Left renal cortex interstitium (tissue), 4 donors: ENCODE measurements around the gene PRKCB. TPM values are rescaled to one million over a fixed set of nuclear protein-coding genes. Genes with fewer than 3 reads are reported as not detected.

Experiments used
- DNase-seq, 4 donors: peaks; one replicate each; pipeline ENCODE4 v3.0.0-alpha.2; 2013; ENCODE audit warnings: low read depth in 4 of 4, low spot score in 2 of 4, missing footprints in 1 of 4
- polyA plus RNA-seq, 4 donors: library from polyadenylated mRNA; unstranded; fragments of 120-200 nt; gene quantifications; one replicate each; pipeline ENCODE4 v1.2.1, GENCODE V29; 2013; ENCODE audit not compliant: insufficient read length in 4 of 4

The PRKCB gene
- polyA plus RNA-seq, 4 donors: 3.8 to 5.1 (median 4.7) TPM

GRCh38 chr16:23960081-23960885, 124.5 kb downstream of the PRKCB start:
- DNase-seq: no peak

GRCh38 chr16:23962001-23962400, 126.2 kb downstream of the PRKCB start:
- no peak for DNase-seq

- DNase-seq: no peak
Measured at GRCh38 chr16:23964136-23964535, 128.4 kb downstream of the PRKCB start.

GRCh38 chr16:23965137-23965733, 129.5 kb downstream of the PRKCB start:
- DNase-seq: no peak

GRCh38 chr16:23966597-23967394, 131.0 kb downstream of the PRKCB start:
- no peak for DNase-seq

GRCh38 chr16:23967775-23968174, 132.0 kb downstream of the PRKCB start:
- DNase-seq: no peak

- DNase-seq: no peak
Measured at GRCh38 chr16:23968176-23968575, 132.4 kb downstream of the PRKCB start.

- DNase-seq: no peak
Measured at GRCh38 chr16:23969468-23970297, 133.9 kb downstream of the PRKCB start.

- peak in 2 of 4 donors; percentile 11 to 21 for DNase-seq
Measured at GRCh38 chr16:23974223-23974622, 138.4 kb downstream of the PRKCB start.

- no peak for DNase-seq
Measured at GRCh38 chr16:23975293-23975692, 139.5 kb downstream of the PRKCB start.

- no peak for DNase-seq
Measured at GRCh38 chr16:23976091-23976490, 140.3 kb downstream of the PRKCB start.

GRCh38 chr16:23976524-23976923, 140.7 kb downstream of the PRKCB start:
- DNase-seq: no peak

GRCh38 chr16:23979441-23979840, 143.7 kb downstream of the PRKCB start:
- no peak for DNase-seq

GRCh38 chr16:23979982-23980381, 144.2 kb downstream of the PRKCB start:
- DNase-seq: no peak

- no peak for DNase-seq
Measured at GRCh38 chr16:23981429-23982399, 145.9 kb downstream of the PRKCB start.

- DNase-seq: no peak
Measured at GRCh38 chr16:23986455-23986854, 150.7 kb downstream of the PRKCB start.

GRCh38 chr16:23987443-23987842, 151.7 kb downstream of the PRKCB start:
- DNase-seq: no peak

- DNase-seq: no peak
Measured at GRCh38 chr16:23990507-23990906, 154.7 kb downstream of the PRKCB start.

- DNase-seq: no peak
Measured at GRCh38 chr16:23991066-23991465, 155.3 kb downstream of the PRKCB start.
